HG03039 (cell line): ENCODE measurements around the gene ATP9B.
"Not testable (repeated sequence)": the region's sequence is repeated elsewhere in the genome, so short reads cannot be mapped to it uniquely, and the experiment has no call there.

ENCODE experiments used
- ATAC-seq: cut with Tn5 transposase; IDR thresholded peaks from one replicate; pipeline ENCODE4 v1.9.1; 2021; ENCODE audit warnings: mild to moderate bottlenecking, moderate library complexity; ENCODE audit not compliant: unreplicated experiment

ATP9B gene

GRCh38 chr18:79135924-79136323 lies 66.7 kb downstream of the ATP9B start:
- no peak for ATAC-seq

DNA sequence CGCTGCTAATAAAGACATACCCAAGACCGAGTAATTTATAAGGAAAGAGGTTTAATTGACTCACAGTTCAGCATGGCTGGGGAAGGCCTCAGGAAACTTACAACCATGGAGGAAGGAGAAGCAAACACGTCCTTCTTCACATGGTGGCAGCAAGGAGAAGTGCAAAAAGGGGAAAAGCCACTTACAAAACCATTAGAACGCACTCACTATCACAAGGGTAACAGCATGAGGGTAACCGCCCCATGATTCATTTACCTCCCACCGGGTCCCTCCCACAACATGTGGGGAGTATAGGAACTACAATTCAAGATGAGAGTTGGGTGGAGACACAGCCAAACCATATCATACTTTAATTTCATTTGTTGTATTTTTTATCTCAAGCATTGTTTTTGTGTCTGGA lies 67.5 kb downstream of the ATP9B start:
- no peak for ATAC-seq

DNA sequence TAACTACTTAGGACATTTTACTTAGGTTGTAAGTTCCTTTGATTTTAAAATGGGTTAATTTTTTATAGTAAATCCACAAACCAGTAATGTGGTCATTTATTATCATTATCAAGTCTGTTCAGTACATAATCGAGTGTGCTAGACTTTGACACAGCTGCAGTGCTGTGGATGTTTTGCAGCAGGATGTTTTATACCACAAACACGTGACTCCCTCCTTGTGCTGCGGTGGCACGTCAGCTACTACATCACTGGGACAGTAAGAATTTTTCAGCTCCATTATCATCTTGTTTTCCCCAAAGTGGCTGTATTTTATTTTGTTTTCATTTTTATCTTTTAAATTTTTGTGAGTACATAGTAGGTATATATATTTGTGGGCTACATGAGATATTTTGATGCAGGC lies 70.0 kb downstream of the ATP9B start:
- no peak for ATAC-seq

DNA sequence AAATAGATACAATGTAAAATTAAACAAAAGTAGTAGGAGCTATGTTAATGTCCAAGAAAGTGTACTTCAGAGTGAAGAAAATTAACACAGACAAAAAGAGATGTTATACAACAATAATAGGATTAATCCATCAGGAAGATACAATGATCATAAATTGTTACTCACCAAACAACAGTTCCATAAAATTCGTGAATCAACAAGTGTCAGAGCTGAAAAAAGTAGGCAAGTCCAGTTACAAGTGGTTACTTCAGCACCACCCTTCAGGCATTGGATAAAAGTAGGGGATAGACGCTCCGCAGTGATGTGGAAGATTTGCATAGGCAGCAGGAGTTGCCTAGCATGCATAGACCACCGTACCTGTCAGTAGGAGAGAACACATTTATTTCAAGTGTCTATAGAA lies 77.8 kb downstream of the ATP9B start:
- ATAC-seq, result no peak

DNA sequence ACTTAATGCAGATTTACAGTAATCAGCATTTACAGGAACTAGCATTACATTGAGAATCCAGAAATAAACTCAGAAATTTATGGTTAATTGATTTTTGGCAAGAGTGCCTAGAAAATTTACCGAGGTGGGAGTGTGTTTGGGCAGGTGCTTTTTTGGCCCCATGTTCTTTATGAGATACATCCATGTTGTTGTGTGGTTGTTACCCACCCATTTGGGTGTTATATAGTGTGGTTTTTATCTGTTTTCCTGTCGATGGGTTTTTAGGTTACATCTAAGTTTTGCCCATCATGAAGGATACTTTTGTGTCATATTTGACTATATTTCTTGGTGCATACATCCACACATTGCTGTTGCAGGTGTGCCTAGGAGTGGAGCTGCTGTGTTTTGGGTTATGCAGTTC lies 82.0 kb downstream of the ATP9B start:
- ATAC-seq, result no peak

- ATAC-seq, result no peak
Measured at GRCh38 chr18:79156327-79156726, 87.1 kb downstream of the ATP9B start.

DNA sequence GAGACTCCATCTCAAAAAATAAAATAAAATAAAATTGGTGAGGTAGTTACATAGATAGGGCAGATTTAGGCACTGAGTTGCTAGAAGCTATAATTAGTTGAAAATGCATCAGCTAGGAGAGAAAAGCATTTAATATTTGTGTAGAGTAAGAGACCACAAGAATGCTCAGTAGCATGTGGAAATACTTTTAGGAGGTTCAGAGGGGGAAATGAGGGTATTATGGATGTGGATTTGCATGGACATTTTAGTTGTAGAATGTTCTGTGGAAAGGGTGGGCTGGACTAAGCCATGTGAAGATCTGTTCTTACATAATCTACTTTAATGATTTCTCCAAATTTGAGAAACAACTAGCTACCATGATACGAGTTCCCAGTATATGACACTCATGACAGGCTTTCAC lies 95.5 kb downstream of the ATP9B start:
- no peak for ATAC-seq

GRCh38 chr18:79166702-79167101 lies 97.5 kb downstream of the ATP9B start:
- no peak for ATAC-seq

- ATAC-seq, result no peak
Measured at GRCh38 chr18:79167526-79168190, 98.5 kb downstream of the ATP9B start.

DNA sequence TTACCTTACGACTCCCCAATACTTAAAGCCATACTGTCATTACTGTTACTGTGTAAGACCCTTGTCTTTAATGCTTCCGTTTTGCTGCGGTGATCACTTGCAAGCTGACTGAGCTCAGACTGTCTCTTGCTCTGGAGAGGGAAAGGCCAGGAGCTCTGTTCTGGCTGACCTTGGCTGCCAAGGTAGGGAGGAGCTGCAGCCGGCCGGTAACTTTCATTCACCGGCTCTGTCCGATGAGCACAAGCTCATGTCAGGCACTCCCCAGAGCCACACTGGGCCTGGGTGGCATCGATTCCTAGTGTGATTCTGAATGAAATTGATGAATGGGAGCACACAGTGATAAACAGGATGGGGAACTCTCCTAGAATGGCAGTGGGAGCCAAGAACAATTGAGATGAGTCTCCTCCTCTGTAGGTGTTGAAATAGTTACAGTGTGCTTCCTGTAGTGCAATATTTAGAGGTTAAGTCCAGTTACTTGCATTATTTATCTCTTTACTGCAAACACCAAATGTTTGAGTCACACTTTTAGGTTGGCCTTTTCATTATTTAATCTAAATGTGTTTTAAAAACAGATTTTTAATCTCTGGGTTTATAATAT lies 100.9 kb downstream of the ATP9B start:
- no peak for ATAC-seq

DNA sequence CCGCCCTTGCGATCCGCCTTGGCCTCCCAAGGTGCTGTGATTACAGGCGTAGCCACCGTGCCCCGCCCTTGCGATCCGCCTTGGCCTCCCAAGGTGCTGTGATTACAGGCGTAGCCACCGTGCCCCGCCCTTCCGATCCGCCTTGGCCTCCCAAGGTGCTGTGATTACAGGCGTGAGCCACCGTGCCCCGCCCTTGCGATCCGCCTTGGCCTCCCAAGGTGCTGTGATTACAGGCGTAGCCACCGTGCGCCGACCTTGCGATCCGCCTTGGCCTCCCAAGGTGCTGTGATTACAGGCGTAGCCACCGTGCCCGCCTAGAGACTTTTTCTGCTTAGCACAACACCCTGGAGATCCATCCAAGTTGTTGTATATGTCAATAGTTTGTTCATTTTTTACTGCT lies 103.1 kb downstream of the ATP9B start:
- ATAC-seq, result not testable (repeated sequence)

DNA sequence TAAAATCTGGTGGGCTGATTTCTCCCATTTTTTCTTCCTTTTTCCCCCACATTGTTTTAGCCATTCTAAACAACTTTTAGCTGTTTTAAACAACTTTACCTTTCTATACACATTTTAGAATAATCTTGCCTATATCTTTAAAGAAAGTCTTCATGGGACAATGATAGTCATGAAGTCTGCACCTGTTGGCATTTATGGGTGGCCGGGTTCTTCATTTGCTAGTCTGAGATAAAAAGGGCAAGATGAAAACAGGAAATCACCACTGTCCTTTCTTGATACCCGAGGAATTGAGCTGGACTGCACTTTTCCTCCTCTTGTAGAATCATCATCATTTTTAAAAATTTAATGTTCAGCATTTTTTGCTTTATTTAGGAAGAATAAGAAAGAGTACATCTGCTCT lies 104.5 kb downstream of the ATP9B start:
- ATAC-seq, result no peak

DNA sequence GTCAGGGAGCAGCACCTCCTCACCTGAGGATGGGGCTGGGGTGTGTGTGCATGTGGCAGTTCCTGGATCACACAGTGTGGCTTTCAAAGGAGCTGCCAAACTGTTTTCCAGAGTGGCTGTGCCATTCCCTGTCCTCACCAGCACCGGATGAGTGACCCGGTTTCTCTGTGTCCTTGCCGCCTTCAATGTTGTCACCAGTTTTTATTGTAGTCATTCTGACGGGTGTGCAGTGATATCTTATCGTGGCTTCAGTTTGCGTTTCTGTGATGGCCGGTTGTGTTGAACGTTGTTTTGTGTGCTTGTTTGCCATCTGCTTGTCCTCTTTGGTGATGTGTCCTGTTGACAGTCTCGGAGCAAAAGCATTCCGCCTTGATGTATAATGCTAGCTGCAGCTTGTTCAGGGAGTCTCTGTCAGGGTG lies 108.9 kb downstream of the ATP9B start:
- ATAC-seq, result no peak

GRCh38 chr18:79182047-79182713 lies 113.0 kb downstream of the ATP9B start:
- ATAC-seq, result no peak

DNA sequence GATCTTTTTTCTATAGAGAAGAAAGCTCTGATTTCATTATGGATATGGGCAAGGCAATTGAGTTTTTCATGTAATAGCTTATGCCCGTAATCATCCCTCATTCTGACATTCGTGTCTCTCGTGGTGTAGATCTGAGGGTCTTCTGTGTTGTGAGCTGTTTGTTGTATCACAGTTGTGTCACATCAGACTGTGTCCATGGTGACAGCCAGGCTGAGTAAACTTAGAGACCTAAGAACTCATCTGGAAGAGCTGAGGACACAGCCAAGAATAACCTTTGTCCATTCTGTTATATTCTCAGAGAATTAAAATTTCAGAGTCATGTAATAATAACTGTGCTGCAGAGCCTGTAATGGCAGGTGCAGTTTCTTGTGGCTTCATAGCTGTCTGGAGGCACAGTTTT lies 116.5 kb downstream of the ATP9B start:
- no peak for ATAC-seq

DNA sequence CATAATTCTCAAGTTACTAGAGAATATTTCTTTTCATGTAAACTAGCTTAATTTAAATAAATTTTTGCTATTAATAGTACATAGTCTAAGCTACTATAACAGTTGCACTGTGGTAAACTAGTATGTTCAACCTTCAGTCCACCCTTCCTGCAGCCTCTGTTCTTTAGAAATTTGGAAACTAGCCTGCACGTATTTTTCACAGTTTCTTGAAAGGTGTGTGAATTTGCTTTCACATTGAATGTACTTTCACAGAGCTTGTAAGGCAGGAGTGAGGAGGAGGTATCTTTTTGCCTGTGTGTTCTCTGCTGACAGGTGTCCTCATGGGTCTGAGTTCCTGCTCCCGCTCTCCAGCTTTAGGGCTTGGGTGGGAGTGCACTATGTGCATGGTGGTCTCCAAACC lies 117.5 kb downstream of the ATP9B start:
- peak; percentile 76 for ATAC-seq

DNA sequence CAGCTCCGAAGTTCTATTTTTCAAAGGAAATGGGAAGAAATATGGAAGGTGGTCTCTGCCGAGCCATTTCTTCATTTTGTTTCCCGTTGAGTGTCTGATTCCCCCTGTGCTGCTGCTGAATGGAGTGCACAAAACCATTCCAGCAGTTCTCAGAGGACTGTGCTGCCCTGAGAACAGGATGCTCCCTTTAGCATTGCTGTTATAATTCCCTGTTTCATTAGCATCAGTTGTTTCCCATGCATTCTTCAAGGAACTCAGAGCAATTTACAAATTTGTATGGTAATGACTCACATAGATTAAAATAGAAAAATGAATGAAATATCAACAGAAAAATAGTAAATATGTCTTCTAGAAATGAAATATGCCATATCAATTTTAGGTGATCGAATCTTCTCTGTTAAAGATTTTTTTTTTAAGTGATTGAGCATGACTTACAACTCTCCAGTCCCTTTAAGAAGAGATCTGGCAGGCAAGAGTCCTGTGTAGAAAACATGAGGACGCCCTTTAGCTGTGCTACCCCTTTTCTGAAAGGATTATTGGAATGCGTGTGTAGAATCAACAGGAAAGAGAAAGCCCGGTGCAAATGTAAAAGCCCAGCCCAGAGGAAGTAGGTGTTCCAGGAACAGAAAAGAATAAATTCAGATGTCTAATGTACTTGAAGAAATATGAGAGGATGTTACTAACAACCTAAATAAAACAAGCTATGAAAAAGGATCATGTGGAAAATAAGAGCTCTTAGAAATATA lies 118.5 kb downstream of the ATP9B start:
- ATAC-seq, result no peak

- no peak for ATAC-seq
Measured at GRCh38 chr18:79191418-79191817, 122.2 kb downstream of the ATP9B start.

- no peak for ATAC-seq
Measured at GRCh38 chr18:79191956-79192355, 122.8 kb downstream of the ATP9B start.

DNA sequence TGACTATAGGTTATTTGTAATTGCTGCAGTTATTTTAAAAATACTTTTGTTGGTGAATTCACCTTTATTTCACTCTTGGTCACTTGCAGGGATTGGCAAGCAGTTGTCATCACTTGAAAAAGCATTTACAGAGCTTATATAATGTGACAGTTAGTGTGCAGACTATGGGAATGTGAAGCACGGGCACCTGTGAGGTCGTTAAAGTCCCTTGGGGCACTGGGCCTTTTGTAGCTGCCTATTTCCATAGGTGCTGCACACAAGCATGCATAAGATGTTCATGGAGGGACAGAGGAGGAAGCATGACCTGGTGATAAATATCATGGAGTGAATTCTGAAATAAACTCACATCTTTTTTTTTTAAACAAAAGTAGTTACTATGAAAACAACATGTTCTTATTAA lies 124.6 kb downstream of the ATP9B start:
- no peak for ATAC-seq

GRCh38 chr18:79195716-79196683 lies 126.8 kb downstream of the ATP9B start:
- ATAC-seq, result no peak
